Putamen (tissue), 1 donor: Measurements from ENCODE around the gene CLECL1.
"Not testable (repeated sequence)": the region's sequence is repeated elsewhere in the genome, so short reads cannot be mapped to it uniquely, and the experiment has no call there.

Source experiments
- DNase-seq: peaks from one replicate; pipeline ENCODE4 v3.0.0-alpha.2; 2016; ENCODE audit warnings: low spot score

Gene CLECL1

DNA sequence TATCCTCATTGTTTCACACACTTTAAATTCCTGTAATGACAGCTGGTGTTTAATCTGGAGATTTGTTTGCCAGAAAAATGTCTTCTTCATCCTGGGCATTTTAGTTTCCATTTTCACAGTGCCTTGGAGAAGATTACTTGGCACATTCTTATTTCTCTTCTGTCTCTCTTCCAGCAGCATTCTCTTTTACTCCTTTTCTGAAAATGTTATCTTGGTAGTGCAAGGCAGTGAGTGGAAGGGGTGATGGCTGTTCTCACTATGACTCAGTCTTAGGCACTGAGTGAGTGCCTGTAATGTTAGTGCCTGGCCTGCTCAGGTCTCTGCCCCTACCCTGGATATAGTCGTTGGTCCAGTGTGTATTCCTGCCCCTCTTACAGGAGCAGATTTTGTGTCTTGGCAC lies 13.1 kb downstream of the CLECL1 start:
- DNase-seq, result no peak

DNA sequence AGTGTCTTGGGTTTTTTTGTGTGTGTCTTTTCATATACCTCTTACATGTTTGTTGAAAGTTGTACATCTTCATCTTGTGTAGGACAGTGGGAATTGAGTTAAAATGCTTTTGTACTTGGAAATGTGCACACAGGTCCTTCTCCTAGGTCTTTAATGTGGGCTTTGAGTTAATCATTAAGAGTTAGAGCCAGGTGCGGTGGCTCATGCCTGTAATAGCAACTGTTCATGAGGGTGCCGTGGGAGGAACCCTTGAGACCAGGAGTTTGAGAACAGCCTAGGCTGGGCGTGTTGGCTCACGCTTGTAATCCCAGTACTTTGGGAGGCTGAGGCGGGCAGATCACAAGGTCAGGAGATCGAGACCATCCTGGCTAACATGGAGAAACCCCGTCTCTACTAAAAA lies 13.9 kb downstream of the CLECL1 start:
- no peak for DNase-seq

DNA sequence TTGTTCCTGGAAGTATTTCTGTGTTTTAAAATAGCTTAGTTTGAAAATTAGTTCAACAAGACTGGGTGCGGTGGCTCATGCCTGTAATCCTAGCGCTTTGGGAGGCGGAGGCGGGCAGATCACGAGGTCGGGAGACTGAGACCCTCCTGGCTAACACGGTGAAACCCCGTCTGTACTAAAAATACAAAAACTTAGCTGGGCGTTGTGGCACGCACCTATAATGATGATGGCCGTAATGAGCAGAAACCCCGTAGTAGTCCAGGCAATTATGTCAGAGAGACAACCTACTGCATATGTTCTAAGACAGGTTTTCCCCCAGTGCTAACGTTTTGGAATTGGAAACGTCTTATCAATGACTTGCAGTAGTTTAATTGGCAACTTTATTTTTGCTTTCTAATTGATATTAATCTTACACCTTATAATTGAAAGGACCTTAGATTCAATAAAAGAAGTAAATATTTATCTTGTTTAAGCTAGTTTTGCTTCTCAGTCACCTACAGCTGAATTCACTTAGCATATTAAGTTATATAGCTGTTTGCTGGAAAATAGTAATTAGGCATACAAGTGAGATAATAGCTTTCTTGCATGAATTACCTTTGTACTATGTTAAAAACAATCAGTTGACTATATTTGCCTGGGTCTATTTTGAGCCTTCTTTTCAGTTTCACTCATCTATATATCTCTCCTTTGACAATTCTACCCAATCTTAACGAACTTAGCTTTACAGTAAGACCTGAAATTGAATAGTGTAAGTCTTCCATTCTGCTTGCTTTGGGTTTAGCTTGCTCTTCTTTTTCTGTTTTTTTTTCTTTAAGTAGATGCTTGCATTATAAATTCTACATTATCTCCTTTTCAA lies 15.6 kb downstream of the CLECL1 start:
- DNase-seq, result no peak

DNA sequence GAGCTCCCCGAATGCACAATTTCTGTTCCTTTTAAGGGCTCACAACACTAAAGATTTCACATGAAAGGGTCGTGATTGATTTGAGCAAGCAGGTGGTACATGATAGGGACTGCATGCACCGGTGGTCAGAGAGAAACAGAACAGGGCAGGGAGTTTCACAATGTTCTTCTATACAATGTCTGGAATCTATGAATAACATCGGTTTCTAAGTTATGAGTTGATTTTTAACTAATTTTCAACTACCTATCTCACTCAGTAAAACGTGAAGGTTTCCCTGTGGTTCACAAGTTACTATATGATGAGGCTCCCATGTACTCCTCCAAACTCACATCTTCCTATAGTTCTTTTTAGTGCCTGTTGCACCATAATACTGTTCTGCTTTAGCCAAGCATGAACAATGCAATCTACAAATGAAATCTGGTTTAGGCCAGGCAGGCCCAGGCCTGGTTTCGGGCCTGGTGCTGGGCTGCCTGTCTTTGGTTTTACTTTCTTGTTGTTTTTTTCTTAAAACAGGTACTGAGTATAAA lies 19.8 kb downstream of the CLECL1 start:
- not testable (repeated sequence) for DNase-seq

DNA sequence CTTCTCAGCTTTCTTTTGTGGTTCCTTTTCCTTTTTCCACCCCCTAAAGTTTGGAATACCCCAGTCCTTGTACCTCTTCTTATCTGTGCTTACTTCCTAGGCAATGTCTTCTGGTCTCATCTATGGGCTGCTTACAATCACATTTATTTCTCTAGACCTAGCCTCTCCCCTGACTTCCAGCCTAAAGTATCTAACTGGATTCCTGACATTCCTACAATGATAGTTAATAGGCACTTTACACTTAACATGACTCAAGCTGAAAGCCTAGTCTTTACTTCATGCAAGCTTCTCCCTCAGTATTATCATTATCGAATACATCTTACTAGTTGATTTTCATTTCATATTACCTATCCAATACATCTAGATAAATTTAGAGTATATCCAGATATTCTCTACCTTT lies 21.2 kb downstream of the CLECL1 start:
- DNase-seq, result no peak

DNA sequence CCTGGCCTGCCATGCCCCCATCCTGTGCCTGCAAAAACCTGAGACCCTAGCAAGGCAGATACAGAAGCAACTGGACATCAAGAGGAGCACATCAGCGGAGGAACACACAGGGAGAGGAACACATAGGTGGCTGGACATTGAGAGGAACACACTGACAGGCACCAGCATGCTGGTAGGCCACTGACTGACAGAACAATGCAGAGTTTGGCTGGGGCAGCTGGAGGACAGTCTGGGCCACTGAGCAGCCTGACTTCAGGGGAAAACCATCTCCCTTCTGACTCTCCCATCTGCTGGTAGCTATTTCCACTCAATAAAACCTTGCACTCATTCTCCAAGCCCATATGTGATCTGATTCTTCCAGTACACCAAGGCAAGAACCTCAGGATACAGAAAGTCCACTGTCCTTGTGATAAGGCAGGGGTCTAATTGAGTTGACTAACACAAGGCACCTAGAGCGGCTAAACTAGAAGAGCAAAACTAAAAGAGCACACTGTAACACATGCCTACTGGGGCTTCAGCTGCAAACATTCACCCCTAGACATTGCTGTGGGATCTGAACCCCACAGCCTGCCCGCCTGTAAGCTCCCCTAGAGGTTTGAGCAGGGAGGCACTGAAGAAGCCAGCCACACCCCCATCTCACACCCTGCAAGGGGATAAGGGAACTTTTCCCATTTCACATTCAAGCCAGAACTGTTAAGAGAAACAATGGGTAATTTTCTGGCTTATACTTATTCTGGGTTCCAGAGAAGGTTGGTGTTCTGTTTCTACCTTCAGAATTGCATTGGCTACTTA lies 22.1 kb downstream of the CLECL1 start:
- no peak for DNase-seq

DNA sequence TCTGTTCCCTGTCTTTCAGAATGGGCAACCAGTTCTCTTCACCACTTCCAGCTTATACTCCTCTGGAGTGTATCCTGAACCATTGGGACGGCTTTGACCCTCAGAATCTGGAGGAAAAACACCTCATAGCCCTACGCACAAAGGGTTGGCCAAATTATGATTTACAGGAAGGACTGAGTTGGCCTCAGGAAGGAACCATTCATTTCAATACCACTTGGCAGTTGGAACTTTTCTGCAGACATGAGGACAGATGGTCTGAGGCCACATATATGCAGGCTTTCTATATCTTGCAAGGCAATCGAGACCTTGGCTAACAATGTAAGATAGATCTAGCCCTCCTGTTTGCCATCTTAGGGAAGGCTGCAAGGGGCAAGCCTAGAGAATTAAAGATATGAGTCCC lies 24.0 kb downstream of the CLECL1 start:
- DNase-seq, result no peak

DNA sequence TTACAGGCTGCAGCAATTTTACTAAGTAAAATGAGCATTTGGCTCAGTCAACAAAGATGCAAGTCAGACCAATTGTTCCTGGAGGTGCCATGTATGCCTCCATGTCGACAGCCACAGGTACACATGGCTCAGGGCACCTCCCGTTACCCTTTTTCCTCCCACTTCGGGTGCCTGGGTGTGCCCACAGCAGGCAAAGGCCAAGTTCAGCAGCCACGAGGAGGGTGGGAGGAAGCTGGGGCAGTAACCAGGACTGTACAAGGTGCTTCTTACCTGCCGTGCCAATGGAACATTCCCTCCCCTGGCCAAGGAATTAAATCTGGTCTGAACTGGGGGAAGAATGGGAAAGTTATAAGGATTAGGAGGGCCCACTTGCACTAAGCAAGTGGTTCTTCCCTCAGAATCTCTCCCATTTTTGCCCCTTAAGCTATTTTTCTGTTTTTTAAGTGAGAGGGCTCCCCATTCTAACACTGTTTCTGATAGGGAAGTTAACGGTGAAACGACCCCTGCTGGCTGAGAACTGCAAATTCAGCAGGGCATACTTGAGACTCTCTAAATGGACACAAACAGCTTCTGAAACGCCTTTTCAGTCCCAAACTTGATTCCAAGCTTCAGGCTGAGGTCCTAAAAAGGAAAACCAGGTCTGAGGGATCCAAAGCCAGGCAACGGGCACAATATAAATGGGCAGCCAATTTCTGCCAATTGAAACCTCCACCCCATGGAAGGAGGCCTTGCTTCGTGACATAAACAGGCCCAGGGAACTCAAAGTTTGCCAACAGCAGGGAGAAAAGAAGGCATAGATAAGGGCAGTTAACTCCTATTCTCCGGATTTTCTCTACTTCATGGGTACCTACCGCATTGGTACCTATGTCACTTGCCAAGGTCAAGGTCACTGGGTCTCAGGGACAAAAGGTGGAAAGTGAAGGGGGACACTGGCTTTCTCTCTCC lies 24.8 kb downstream of the CLECL1 start:
- DNase-seq, result peak; percentile 37

DNA sequence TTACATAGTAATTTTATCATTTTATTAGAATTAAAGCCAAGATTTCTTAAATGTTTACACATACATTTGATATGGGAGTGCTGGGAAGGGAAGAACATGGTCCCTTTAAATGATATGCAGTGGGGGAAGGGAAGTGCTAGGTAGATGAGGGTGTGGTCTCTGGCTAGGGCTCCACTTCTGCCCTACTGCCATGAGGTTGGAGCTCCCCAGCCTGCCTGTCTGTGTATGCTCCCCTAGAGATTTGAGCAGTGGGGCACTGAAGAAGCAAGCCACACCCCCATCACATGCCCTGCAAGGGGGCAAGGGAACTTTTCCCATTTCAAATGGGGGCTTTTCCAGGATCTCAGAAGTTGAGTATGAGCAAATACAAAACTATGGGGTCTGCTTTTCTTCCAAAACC lies 25.5 kb downstream of the CLECL1 start:
- DNase-seq, result no peak

DNA sequence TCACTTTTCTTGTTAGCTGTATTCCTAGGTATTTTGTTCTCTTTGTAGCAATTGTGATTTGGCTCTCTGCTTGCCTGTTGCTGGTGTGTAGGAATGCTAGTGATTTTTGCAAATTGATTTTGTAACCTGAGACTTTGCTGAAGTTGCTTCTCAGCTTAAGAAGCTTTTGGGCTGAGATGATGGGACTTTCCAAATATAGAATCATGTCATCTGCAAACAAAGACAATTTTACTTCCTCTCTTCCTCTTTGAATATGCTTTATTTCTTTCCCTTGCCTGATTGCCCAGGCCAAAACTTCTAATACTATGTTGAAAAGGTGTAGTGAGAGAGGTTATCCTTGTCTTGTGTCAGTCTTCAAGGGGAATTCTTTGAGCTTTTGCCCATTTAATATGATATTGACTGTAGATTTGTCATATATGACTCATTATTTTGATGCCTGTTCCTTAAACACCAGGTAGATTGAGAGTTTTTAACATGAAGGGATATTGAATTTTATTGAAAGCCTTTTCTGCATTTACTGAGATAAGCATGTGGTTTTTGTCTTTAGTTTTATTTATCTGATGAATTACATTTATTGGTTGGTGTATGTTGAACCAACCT lies 26.7 kb downstream of the CLECL1 start:
- DNase-seq, result no peak

DNA sequence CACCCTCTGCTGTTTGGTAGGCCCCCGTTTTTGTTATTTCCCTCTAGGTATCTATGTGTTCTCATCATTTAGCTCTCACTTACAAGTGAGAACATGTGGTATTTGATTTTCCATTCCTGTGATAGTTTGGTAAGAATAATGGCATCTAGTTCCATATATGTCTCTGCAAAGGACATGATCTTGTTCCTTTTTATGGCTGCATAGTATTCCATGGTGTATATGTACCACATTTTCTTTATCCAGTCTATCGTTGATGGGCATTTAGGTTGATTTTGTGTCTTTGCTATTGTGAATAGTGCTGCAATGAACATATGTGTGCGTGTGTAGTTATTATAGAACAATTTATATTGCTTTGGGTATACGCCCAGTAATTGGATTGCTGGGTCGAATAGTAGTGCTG lies 28.3 kb downstream of the CLECL1 start:
- DNase-seq, result not testable (repeated sequence)

DNA sequence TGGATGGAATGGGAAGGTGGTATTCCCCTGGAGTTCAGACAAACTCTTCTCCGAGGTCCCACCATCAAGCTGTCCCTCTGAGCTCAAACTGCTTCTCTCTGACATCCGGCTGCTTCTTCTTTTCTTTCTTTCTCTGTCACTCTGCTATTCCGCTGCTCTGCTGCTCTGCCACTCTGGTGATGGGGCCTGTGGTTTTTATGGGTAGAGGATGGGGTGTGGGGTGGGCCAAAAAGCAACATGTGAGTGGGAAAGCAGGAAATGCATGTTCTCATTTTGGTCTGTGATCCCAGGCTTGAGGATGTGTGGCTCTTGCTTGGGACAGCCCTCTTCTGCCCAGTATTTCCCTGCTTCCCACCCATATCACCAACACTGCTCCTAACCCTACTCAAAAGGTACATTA lies 30.6 kb downstream of the CLECL1 start:
- no peak for DNase-seq

DNA sequence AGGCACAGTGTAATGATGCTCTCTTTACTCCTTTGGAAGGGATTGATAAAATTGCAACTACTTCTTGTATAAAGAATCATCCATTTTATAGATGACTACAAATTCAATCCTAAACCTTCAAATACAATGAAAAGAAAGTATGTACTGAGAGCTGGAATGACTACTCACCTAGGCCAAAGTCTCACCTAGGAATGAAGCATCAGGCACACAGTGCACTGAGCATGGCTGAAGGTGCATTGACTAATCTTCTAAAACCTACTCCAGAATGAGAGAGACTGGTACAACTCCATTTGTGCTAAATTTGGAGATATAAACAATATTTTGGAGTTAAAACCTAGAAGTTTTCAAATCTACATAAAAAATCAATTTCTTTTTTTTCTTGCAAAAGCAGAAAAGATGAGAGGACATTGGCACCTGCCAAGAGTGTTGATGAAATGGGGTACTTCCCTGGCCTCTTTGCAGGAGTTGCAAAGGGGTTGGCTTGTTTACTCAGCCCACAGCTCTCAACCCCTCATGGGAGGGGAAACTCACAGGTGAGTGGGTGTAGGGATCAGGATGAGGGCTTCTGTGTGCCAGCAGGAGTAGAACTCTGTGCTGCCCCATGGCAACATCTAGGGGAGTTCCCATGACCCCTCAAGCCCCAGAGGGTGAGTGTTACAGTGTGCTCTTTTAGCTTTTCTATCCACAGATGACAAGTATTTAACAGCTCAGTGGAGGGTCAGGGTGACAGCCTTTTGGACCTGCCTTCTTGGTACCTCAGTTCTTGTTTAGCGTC lies 31.3 kb downstream of the CLECL1 start:
- no peak for DNase-seq

DNA sequence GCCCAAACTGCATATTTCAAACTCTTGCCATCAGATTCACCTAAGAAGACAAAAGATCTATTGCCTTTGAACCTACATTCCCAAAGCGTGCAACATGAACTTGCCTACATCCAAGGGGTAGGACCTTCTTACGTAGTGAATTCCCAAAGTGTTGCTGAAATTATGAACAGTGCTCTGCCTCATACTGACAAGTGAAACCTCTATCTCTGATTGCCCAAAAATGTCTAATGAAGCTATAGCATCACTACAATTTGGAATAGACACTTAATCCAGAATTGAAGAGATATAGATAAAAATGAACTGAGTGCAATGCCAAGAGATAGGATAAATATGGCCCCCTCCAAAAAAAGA lies 32.3 kb downstream of the CLECL1 start:
- DNase-seq, result no peak

DNA sequence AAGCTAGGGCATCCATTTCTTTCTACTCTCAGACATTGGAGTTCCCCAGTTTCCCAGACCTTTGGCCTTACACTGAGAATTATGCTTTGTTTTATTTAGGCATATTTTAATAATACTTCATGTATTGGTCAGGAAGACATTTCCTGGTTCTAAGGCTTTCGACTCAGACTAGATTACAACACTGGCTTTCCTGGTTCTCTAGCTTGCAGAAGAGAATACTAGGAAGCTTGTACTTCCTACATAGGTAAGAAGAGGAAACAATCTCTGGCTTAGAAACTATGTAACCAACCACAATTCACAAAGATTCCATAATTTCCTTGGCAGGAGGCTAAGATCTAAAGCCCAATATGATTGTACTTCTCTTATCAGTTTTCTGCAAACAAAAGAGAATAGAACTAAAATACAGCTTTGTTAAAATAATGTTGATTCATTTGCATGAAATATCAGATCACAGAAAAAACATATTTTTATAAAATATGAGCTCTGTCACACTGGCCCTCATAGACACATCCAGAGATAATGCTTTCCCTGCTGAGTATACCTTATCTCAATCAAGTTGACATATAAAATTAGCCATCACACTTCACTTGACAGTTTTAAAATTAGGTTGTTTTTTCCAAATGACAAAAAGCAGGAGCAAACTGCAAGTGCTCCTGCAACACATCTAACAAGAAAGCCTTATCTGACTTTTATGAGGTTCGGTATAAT lies 32.8 kb downstream of the CLECL1 start:
- DNase-seq, result no peak

DNA sequence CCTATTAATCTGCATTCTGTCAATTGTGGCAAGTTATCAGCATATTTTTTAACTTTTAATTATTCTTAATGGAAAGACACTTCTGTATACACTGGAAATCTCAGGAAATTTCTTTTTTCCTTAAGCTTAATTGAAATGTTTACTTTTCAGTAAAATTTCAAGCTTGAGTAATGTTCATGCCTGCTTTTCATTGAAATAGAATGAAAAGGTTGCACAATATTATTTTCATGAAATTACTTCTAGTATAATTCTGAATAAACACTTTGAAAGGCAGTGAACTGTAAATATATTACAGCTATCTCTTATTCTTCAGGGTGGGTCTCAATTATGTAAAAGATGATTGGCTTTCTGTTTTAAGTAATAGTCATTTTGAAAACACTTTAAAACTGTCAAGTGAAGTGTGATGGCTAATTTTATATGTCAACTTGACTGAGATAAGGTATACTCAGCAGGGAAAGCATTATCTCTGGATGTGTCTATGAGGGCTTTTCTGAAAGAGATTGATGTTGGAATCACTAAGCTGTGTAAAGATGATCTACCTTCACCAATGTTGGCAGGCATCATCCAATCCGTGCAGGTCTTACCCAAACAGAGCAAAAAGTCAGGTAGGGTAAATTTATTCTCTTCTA lies 33.5 kb downstream of the CLECL1 start:
- DNase-seq, result peak; percentile 28

DNA sequence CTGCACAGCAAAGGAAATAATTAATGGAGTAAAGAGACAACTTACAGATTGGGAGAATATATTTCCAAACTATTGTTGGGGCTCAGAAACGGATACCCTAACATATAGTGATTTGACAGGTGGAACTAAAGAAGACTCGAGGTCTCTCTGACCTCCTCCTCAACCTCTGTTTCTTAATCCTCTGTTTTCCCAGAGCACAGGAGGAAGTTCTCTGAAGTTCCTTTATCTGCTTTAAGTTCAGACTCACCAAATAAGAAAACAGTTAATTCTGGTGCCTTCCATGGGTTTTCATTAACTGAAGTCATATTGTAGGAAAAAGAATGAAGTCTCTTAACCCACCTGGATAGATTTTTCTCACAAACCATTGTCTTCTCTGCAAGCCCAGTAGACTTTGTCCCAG lies 34.2 kb downstream of the CLECL1 start:
- DNase-seq, result no peak

DNA sequence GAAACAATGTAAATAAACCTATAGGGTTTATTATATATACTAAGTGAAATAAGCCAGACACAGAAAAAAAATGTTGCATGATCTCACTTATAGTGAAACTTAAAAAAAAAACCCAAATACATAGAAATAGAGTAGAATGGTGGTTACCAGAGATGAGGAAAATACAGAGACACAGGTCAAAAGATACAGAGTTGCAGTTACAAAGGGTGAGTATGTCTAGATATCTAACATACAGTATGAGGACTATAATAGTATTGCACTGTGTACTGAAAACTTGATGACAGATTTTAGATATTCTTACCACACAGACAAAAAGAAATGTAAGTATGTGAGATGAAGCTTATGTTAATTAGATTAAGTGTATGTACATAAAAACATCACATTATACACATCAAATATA lies 35.3 kb downstream of the CLECL1 start:
- no peak for DNase-seq

DNA sequence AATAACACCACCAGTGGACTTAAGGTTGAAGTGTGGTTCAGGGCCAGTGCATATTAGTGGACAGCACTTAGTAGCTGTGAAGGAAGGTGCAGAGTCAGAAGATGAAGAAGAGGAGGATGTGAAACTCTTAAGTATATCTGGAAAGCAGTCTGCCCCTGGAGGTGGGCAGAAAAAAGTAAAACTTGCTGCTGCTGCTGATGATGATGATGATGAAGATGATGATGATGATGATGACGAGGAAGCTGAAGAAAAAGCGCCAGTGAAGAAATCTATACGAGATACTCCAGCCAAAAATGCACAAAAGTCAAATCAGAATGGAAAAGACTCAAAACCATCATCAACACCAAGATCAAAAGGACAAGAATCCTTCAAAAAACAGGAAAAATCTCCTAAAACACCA lies 37.2 kb downstream of the CLECL1 start:
- DNase-seq, result not testable (repeated sequence)

DNA sequence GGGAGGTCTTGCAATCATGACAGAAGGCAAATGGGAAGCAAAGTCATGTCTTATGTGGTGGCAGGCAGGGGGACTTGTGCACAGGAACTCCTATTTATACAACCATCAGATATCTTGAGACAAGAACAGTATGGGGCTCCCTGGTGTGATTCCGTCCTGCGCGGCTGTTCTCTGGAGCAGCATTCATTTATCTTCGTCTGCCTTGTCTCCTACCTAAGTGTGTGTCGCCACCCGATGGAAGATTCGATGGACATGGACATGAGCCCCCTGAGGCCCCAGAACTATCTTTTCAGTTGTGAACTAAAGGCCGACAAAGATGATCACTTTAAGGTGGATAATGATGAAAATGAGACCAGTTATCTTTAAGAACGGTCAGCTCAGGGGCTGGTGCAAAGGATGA lies 37.7 kb downstream of the CLECL1 start:
- not testable (repeated sequence) for DNase-seq
